HL-60 (cell line): ENCODE data around the gene TENM4.

Source experiments
- POLR2AphosphoS5 ChIP-seq: IDR thresholded peaks from 2 replicates; pipeline ENCODE4 v1.6.1; 2012; ENCODE audit warnings: low read depth
- TF ChIP-seq, protein P1 (sequence below): IDR thresholded peaks from one replicate; pipeline ENCODE4 v1.5.1; 2011; ENCODE audit warnings: low read length, control low read depth, inconsistent platforms; ENCODE audit not compliant: insufficient read depth

DNA sequence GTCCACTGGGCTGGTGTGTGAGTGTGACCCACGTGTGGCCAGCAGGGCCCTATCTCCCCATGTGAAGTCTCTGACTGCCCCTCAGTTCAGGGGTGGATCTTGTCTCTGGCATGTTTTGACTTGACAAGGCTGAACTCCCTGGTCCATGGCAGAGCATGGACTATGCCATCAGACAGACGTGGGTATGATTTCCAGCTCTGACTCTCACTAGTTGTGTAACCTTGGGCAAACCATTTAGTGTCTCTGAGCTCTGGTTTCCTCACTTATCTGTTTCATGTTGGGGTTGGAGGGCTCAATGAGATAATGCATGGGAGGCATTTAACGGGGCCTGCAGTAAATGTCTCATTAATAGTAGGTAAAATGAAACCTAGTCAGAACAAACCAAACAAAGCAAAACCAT is 611.7 kb downstream of the TENM4 start:
- TF ChIP-seq POLR2AphosphoS5 = no peak
- TF ChIP-seq, protein P1, sequence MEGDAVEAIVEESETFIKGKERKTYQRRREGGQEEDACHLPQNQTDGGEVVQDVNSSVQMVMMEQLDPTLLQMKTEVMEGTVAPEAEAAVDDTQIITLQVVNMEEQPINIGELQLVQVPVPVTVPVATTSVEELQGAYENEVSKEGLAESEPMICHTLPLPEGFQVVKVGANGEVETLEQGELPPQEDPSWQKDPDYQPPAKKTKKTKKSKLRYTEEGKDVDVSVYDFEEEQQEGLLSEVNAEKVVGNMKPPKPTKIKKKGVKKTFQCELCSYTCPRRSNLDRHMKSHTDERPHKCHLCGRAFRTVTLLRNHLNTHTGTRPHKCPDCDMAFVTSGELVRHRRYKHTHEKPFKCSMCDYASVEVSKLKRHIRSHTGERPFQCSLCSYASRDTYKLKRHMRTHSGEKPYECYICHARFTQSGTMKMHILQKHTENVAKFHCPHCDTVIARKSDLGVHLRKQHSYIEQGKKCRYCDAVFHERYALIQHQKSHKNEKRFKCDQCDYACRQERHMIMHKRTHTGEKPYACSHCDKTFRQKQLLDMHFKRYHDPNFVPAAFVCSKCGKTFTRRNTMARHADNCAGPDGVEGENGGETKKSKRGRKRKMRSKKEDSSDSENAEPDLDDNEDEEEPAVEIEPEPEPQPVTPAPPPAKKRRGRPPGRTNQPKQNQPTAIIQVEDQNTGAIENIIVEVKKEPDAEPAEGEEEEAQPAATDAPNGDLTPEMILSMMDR = no peak
